Non-pigmented ciliary epithelial cell (primary cell): ENCODE data around the gene XCL2.
"Not testable (repeated sequence)": the region's sequence is repeated elsewhere in the genome, so short reads cannot be mapped to it uniquely, and the experiment has no call there.

ENCODE experiments used
- DNase-seq: peaks from one replicate; pipeline ENCODE4 v3.0.0-alpha.2; 2010; ENCODE audit warnings: low read depth

XCL2 gene

GRCh38 chr1:168556647-168557046 is 12.8 kb upstream of the XCL2 start:
- DNase-seq, result no peak

- DNase-seq, result no peak
Observed at GRCh38 chr1:168555508-168556046, 11.8 kb upstream of the XCL2 start.

GRCh38 chr1:168554603-168555483 is 11.0 kb upstream of the XCL2 start:
- no peak for DNase-seq

- no peak for DNase-seq
Observed at GRCh38 chr1:168553680-168554553, 10.1 kb upstream of the XCL2 start.

- no peak for DNase-seq
Observed at GRCh38 chr1:168552961-168553360, 9.2 kb upstream of the XCL2 start.

GRCh38 chr1:168551688-168552087 is 7.9 kb upstream of the XCL2 start:
- no peak for DNase-seq

- no peak for DNase-seq
Observed at GRCh38 chr1:168550971-168551370, 7.2 kb upstream of the XCL2 start.

GRCh38 chr1:168546553-168546895 is 2.7 kb upstream of the XCL2 start:
- DNase-seq, result not testable (repeated sequence)

GRCh38 chr1:168545678-168546552 is 2.1 kb upstream of the XCL2 start:
- DNase-seq, result not testable (repeated sequence)

- not testable (repeated sequence) for DNase-seq
Observed at GRCh38 chr1:168542978-168543377, 819 bp downstream of the XCL2 start.

GRCh38 chr1:168540798-168541197 is 3.0 kb downstream of the XCL2 start:
- not testable (repeated sequence) for DNase-seq

GRCh38 chr1:168535536-168535935 is 8.3 kb downstream of the XCL2 start:
- DNase-seq, result no peak

GRCh38 chr1:168531615-168532345 is 12.0 kb downstream of the XCL2 start:
- no peak for DNase-seq

- no peak for DNase-seq
Observed at GRCh38 chr1:168529518-168529917, 14.3 kb downstream of the XCL2 start.

GRCh38 chr1:168521401-168522000 is 22.3 kb downstream of the XCL2 start:
- no peak for DNase-seq

GRCh38 chr1:168520832-168521231 is 23.0 kb downstream of the XCL2 start:
- DNase-seq, result no peak

- DNase-seq, result no peak
Observed at GRCh38 chr1:168520052-168520751, 23.6 kb downstream of the XCL2 start.

GRCh38 chr1:168518813-168519212 is 25.0 kb downstream of the XCL2 start:
- no peak for DNase-seq

- no peak for DNase-seq
Observed at GRCh38 chr1:168518201-168518689, 25.6 kb downstream of the XCL2 start.

GRCh38 chr1:168514455-168514854 is 29.3 kb downstream of the XCL2 start:
- no peak for DNase-seq
